Measurements from ENCODE around the gene LGALS16. TPM values are rescaled to one million over a fixed set of nuclear protein-coding genes. Genes with fewer than 3 reads are reported as not detected.
A peak's percentile ranks its signal among the peaks of the same experiment; 100 is the strongest.

The LGALS16 gene
- total and polyA plus RNA-seq, 10 of the 15 experiments (the other 5 are each of a cell fraction or from before 2014, with no cell fraction given), result not detected

DNA sequence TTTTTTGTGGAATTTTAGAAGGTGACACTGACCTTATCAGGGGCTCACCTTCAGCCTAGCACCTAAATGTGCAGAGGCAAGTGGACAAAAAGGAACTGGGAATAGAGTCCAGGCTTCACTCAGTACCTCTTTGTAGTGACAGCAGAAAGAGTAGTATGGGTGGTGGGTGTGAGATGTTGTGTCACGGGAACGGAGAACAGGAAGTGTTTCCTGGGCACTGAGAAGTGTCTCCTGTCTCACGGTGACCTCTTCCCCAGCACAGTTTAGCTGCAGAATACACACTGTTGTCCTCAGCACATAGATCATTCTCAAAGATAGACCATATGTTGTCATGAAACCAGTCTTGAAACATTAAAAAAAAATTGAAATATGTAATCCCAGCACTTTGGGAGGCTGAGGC, 31.0 kb downstream of the LGALS16 start:
- Histone ChIP-seq H3K27ac (ENCODE audit: control insufficient read depth, insufficient read depth) (no peak overlapping the region; the same call in 1 of the 2 replicates), H3K9ac (ENCODE audit: control insufficient read depth, insufficient read depth, low read length) (no peak overlapping the region), H4K20me1 (ENCODE audit: control insufficient read depth, insufficient read depth) (no peaks in the 10 kb centered on the region), H3K36me3 (ENCODE audit: control insufficient read depth in 2 of 2, insufficient read depth in 2 of 2, low read length in 1 of 2) (peaks cover 0 to 26% of the 10 kb centered on the region in 2 experiments; a peak in 2 of 4 replicates), H3K4me3 (no peak overlapping the region), H3K79me2 (ENCODE audit: control insufficient read depth, insufficient read depth, low read length) (peaks cover 1% of the 10 kb centered on the region; the same call in 1 of the 2 replicates), H2AFZ (ENCODE audit: control insufficient read depth, low read depth, low read length) (no peak overlapping the region), H3K27me3 (replicated peaks in 1 of 2; ENCODE audit: control insufficient read depth in 2 of 2, insufficient read depth in 2 of 2, low read length in 1 of 2) (no peaks in the 10 kb centered on the region), H3K9me3 (replicated peaks; ENCODE audit: control insufficient read depth, insufficient read depth, low read length) (peaks cover 4% of the 10 kb centered on the region; the same call in 2 of the 3 replicates), H3K4me2 (ENCODE audit: control insufficient read depth, insufficient read depth) (no peak overlapping the region), H3K4me1 (ENCODE audit: control insufficient read depth, insufficient read depth, low read length) (peaks cover 15% of the 10 kb centered on the region)
- WGBS (ENCODE audit: insufficient coverage, insufficient replicate concordance, low lambda C conversion rate, missing lambda C conversion rate), result 35% methylated on average over 3 of the region's 3 CpGs
- peak; percentile 44 for FAIRE-seq
- no TSS peak for BruUV-seq (replicated peaks)
- ATAC-seq, result no peak
- ChIA-PET POLR2A (interaction anchor here (0.6 to 0.8 kb wide), 2 partner anchors 11 to 12 kb away, joined by 3 read pairs; no protein-coding TSS in a partner anchor), SMC1A (ENCODE audit: uncharacterized antibody, unreplicated experiment) (interaction anchor here (0.8 to 1.2 kb wide), 2 partner anchors 14 to 81 kb away, joined by 3 read pairs; no protein-coding TSS in a partner anchor), CTCF (interaction anchor here (0.6 kb wide), 1 partner anchor 14 kb away, joined by 3 read pairs; no protein-coding TSS in a partner anchor), RAD21 (ENCODE audit: unreplicated experiment) (no interaction called here)
- in situ Hi-C loops (cut with MboI) (no loop called here), intact Hi-C loops (cut with micrococcal nuclease; ENCODE audit: unreplicated experiment) (no loop called here)
- DNase-seq (ENCODE audit: low read depth, low spot score), result no peak
- no peak for TF ChIP-seq SIN3A (IDR thresholded peaks at IDR 0.05; ENCODE audit: low read depth, low read length)
- peak; percentile 49; the same call in 1 of the 2 replicates for TF ChIP-seq SPI1 (IDR thresholded peaks at IDR 0.05; ENCODE audit: borderline replicate concordance, insufficient read depth, low read depth, low read length)
- no peak for TF ChIP-seq FOXK2 (IDR thresholded peaks at IDR 0.05)
- no peak for TF ChIP-seq SREBF1 (IDR thresholded peaks at IDR 0.05; ENCODE audit: low read length)
- no peak for TF ChIP-seq TARDBP (IDR thresholded peaks at IDR 0.05; ENCODE audit: borderline replicate concordance)
- no peak for TF ChIP-seq SUPT20H (IDR thresholded peaks at IDR 0.05; ENCODE audit: borderline replicate concordance, control insufficient read depth, low read depth, low read length)
- TF ChIP-seq RBBP5 (conservative IDR thresholded peaks at IDR 0.05), result no peak
- TF ChIP-seq PAX5 (IDR thresholded peaks at IDR 0.05; ENCODE audit: borderline replicate concordance, low read depth, low read length), result no peak
- TF ChIP-seq TCF3 (IDR thresholded peaks at IDR 0.05; ENCODE audit: borderline replicate concordance, insufficient read depth, low read depth, low read length), result no peak
- TF ChIP-seq HDGF (IDR thresholded peaks at IDR 0.05), result no peak
- TF ChIP-seq EZH2 (IDR thresholded peaks at IDR 0.05; ENCODE audit: borderline replicate concordance, control insufficient read depth, low read depth, low read length), result no peak
- no peak for TF ChIP-seq ZZZ3 (IDR thresholded peaks at IDR 0.05; ENCODE audit: control insufficient read depth, insufficient read length, low read depth)
- TF ChIP-seq, protein P1, sequence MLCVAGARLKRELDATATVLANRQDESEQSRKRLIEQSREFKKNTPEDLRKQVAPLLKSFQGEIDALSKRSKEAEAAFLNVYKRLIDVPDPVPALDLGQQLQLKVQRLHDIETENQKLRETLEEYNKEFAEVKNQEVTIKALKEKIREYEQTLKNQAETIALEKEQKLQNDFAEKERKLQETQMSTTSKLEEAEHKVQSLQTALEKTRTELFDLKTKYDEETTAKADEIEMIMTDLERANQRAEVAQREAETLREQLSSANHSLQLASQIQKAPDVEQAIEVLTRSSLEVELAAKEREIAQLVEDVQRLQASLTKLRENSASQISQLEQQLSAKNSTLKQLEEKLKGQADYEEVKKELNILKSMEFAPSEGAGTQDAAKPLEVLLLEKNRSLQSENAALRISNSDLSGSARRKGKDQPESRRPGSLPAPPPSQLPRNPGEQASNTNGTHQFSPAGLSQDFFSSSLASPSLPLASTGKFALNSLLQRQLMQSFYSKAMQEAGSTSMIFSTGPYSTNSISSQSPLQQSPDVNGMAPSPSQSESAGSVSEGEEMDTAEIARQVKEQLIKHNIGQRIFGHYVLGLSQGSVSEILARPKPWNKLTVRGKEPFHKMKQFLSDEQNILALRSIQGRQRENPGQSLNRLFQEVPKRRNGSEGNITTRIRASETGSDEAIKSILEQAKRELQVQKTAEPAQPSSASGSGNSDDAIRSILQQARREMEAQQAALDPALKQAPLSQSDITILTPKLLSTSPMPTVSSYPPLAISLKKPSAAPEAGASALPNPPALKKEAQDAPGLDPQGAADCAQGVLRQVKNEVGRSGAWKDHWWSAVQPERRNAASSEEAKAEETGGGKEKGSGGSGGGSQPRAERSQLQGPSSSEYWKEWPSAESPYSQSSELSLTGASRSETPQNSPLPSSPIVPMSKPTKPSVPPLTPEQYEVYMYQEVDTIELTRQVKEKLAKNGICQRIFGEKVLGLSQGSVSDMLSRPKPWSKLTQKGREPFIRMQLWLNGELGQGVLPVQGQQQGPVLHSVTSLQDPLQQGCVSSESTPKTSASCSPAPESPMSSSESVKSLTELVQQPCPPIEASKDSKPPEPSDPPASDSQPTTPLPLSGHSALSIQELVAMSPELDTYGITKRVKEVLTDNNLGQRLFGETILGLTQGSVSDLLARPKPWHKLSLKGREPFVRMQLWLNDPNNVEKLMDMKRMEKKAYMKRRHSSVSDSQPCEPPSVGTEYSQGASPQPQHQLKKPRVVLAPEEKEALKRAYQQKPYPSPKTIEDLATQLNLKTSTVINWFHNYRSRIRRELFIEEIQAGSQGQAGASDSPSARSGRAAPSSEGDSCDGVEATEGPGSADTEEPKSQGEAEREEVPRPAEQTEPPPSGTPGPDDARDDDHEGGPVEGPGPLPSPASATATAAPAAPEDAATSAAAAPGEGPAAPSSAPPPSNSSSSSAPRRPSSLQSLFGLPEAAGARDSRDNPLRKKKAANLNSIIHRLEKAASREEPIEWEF (IDR thresholded peaks at IDR 0.05; ENCODE audit: insufficient replicate concordance, low read depth, low read length), result no peak
- no peak for TF ChIP-seq TCF12 (IDR thresholded peaks at IDR 0.05; ENCODE audit: low read depth, low read length)
- TF ChIP-seq, protein P2, sequence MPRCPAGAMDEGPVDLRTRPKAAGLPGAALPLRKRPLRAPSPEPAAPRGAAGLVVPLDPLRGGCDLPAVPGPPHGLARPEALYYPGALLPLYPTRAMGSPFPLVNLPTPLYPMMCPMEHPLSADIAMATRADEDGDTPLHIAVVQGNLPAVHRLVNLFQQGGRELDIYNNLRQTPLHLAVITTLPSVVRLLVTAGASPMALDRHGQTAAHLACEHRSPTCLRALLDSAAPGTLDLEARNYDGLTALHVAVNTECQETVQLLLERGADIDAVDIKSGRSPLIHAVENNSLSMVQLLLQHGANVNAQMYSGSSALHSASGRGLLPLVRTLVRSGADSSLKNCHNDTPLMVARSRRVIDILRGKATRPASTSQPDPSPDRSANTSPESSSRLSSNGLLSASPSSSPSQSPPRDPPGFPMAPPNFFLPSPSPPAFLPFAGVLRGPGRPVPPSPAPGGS (IDR thresholded peaks at IDR 0.05; ENCODE audit: borderline replicate concordance, insufficient read depth, low read depth, low read length, poor library complexity, severe bottlenecking), result peak; percentile 25
- TF ChIP-seq CEBPB (IDR thresholded peaks at IDR 0.05; ENCODE audit: borderline replicate concordance in 1 of 2, low read depth in 2 of 2, low read length in 2 of 2), result no peak
- TF ChIP-seq CBX3 (IDR thresholded peaks at IDR 0.05; ENCODE audit: borderline replicate concordance, low read depth), result no peak
- TF ChIP-seq DPF2 (IDR thresholded peaks at IDR 0.05), result no peak
- TF ChIP-seq CBFB (IDR thresholded peaks at IDR 0.05; ENCODE audit: low read depth), result no peak
- no peak for TF ChIP-seq GATAD2B (conservative IDR thresholded peaks at IDR 0.05; ENCODE audit: low read depth)

All from GM12878 (cell line).